ENCODE results near the gene HSDL2.
"Not testable (repeated sequence)": the region's sequence is repeated elsewhere in the genome, so short reads cannot be mapped to it uniquely, and the experiment has no call there.

The HSDL2 gene

DNA sequence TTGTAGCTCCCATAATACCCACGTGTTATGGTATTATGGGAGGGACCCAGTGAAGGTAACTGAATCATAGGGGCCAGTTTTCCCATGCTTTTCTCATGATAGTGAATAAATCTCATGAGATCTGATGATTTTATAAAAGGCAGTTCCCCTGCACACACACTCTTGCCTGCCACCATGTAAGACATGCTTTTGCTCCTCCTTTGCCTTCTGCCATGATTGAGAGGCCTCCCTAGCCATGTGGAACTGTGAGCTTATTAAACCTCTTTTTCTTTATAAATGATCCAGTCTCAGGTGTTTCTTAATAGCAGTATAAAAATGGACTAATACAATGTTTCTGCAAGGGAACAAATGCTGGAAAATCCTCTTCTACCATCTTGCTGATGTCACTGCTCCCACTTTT, 10.1 kb upstream of the HSDL2 start:
- Histone ChIP-seq H3K4me1 (no peaks in the 10 kb centered on the region), H3K9me3 (no peaks in the 10 kb centered on the region), H3K27me3 (no peaks in the 10 kb centered on the region), H3K36me3 (no peaks in the 10 kb centered on the region), H3K4me3 (ENCODE audit: low read depth, low read length) (no peak overlapping the region)
- TF ChIP-seq, protein P1, sequence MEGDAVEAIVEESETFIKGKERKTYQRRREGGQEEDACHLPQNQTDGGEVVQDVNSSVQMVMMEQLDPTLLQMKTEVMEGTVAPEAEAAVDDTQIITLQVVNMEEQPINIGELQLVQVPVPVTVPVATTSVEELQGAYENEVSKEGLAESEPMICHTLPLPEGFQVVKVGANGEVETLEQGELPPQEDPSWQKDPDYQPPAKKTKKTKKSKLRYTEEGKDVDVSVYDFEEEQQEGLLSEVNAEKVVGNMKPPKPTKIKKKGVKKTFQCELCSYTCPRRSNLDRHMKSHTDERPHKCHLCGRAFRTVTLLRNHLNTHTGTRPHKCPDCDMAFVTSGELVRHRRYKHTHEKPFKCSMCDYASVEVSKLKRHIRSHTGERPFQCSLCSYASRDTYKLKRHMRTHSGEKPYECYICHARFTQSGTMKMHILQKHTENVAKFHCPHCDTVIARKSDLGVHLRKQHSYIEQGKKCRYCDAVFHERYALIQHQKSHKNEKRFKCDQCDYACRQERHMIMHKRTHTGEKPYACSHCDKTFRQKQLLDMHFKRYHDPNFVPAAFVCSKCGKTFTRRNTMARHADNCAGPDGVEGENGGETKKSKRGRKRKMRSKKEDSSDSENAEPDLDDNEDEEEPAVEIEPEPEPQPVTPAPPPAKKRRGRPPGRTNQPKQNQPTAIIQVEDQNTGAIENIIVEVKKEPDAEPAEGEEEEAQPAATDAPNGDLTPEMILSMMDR (IDR thresholded peaks at IDR 0.05; ENCODE audit: low read depth, low read length) = no peak
- no peak for DNase-seq

DNA sequence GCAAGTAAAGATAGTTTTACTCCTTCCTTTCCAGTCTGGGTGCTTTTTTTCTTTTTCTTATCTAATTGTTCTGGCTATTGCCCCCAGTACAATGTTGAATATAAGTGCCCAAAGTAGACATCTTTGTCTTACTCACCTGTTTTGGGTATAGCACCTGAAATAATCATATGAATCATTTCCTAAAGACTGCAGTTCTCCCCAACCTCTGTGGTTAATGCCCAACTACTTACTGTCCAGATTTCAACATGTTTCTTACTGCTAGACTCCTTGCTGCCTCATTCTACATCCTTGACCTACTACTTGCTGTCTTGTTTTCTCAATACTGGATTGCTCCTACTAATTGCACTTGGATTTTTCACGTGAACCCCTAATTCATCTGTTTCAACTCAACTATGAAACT, 8.8 kb upstream of the HSDL2 start:
- TF ChIP-seq, protein P1 (IDR thresholded peaks at IDR 0.05; ENCODE audit: low read depth, low read length) = no peak
- H3K4me3 ChIP-seq (ENCODE audit: low read depth, low read length) = no peak overlapping the region
- H3K36me3 ChIP-seq = no peaks in the 10 kb centered on the region
- DNase-seq = no peak
- no peaks in the 10 kb centered on the region for H3K27me3 ChIP-seq
- H3K9me3 ChIP-seq = no peaks in the 10 kb centered on the region
- H3K4me1 ChIP-seq = no peaks in the 10 kb centered on the region

DNA sequence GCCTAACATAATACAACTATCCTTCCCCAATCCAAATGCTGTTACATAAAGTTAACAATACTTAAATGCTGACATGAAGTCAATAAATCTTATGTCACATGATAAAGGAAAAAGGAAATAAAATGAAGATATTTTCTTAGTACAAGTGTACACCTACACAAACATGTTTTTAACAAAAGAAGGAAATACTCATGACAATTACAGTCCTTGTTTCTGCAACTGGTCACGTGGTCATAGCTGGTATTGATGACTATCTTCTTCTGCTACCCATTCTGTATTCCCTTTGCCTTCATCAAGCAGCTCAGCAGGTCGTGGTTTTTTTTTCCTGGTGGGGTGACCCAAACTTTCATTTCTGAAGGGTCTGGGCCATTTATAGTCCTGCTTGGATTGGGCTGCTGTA, 6.2 kb upstream of the HSDL2 start:
- not testable (repeated sequence) for H3K4me1 ChIP-seq; H3K27me3 ChIP-seq; DNase-seq; H3K36me3 ChIP-seq; H3K4me3 ChIP-seq (ENCODE audit: low read depth, low read length); H3K9me3 ChIP-seq

DNA sequence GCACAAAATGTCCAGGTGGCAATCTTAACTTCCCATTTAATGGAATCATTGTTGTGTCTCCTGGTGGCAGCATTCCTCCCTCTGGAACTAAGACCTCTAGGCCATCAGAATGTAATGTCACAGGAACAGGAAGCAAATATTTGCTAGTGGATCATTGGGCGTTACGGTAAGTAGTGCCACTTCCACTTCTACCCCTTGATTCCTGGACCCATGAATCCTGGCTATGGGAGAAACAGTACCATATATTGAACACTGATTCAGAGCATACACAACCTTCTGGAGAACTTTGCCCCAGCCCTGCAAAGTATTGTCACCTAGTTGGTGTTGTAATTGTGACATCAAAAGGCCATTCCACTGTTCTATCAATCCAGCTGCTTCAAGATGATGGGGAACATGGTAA, 5.7 kb upstream of the HSDL2 start:
- H3K4me1 ChIP-seq; DNase-seq; H3K4me3 ChIP-seq (ENCODE audit: low read depth, low read length); H3K9me3 ChIP-seq; H3K36me3 ChIP-seq; H3K27me3 ChIP-seq: not testable (repeated sequence)

DNA sequence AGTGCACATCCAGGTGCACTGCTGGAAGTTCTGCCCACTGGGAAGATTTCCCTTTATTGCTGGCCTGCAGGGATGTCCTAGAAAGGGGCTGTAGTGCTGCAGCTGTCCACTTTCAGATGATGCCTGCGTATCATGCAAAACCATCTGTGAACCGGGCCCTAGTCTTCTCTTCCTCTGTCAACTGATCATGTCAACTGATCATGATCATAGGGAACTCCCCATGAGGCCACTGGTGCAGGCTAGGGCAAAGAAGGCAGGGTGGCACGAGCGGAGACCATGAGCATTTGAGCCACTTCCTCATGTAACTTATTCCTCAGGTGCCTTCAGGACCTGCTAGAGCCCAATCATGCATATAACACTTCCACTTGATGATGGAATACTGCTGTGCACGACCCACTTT, 4.5 kb upstream of the HSDL2 start:
- no peaks in the 10 kb centered on the region for H3K27me3 ChIP-seq
- no peaks in the 10 kb centered on the region for H3K9me3 ChIP-seq
- TF ChIP-seq, protein P1 (IDR thresholded peaks at IDR 0.05; ENCODE audit: low read depth, low read length) = no peak
- H3K4me3 ChIP-seq (ENCODE audit: low read depth, low read length) = no peak overlapping the region
- no peaks in the 10 kb centered on the region for H3K36me3 ChIP-seq
- H3K4me1 ChIP-seq = no peaks in the 10 kb centered on the region
- DNase-seq = no peak

DNA sequence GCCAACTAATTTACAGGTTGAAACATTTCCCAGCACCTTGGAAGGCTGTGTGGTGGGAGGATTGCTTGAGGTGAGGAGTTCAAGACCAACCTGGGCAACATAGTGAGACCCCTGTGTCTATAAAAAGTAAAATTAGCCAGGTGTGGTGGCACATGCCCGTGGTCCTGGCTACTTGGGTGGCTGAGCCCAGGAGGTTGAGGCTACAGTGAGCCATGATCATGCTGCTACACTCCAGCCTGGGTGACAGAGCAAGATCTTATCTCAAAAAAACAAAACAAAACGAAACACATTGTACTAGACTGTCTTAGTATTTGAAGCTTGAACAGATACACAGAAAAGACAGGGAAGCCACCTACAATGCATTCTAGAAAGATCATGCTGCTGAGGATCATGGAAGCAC, 2.8 kb upstream of the HSDL2 start:
- Histone ChIP-seq H3K27me3 (no peaks in the 10 kb centered on the region), H3K4me1 (no peaks in the 10 kb centered on the region), H3K36me3 (no peaks in the 10 kb centered on the region), H3K4me3 (ENCODE audit: low read depth, low read length) (no peak overlapping the region), H3K9me3 (no peaks in the 10 kb centered on the region)
- TF ChIP-seq, protein P1 (IDR thresholded peaks at IDR 0.05; ENCODE audit: low read depth, low read length) = no peak
- DNase-seq = no peak

DNA sequence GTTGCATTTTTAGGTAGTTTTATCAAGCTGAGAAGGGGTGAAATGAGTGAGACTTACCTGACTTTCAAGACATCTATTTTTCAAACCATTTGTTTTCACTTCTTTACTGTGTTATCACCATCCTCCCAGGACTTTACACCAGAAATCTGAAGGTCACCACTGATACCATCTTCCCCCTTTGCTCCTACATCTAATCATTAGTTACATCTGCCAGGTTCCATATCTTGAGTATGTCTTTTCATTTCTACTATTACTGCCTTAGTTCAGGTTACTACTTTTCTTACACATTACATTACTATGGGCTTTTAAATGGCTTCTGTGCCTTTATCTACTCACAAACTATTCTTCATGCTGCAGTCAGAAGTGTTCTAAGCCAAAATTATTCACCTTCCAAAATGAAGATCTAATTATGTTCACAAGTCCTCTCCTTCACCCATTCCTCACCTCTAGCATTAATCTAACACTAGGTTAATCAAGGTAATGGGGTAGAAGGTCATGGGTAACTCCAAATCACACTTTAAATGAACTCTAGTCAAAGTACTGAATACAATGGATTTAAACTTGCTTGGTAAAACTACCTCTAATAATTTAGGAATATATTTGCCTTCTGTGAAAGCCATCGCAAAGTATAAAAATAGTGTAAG, 2.1 kb upstream of the HSDL2 start:
- DNase-seq = no peak
- no peaks in the 10 kb centered on the region for H3K9me3 ChIP-seq
- H3K27me3 ChIP-seq = no peaks in the 10 kb centered on the region
- H3K4me3 ChIP-seq (ENCODE audit: low read depth, low read length) = no peak overlapping the region; the same call in 1 of the 2 replicates
- no peaks in the 10 kb centered on the region for H3K36me3 ChIP-seq
- no peaks in the 10 kb centered on the region for H3K4me1 ChIP-seq
- TF ChIP-seq, protein P1 (IDR thresholded peaks at IDR 0.05; ENCODE audit: low read depth, low read length) = no peak

All from BE2C (cell line).